GM06990 (cell line): ENCODE results near the gene ST6GAL1.

ENCODE experiments used
- DNase-seq: peaks from one replicate; pipeline ENCODE4 v3.0.0-alpha.2; 2011; ENCODE audit not compliant: insufficient read length; ENCODE audit errors: extremely low read depth
- H3K27me3 ChIP-seq: replicated peaks from 2 replicates; pipeline ENCODE4 v1.6.0; 2011; ENCODE audit warnings: low read length; ENCODE audit not compliant: control insufficient read depth, insufficient read depth
- H3K36me3 ChIP-seq: 2 replicates; pipeline ENCODE4 v1.5.1; 2011; ENCODE audit warnings: low read length; ENCODE audit not compliant: control insufficient read depth, insufficient read depth
- H3K4me3 ChIP-seq: replicated peaks from 2 replicates; pipeline ENCODE4 v1.5.1; 2011; ENCODE audit warnings: low read depth, mild to moderate bottlenecking, control low read depth, low read length
- CTCF ChIP-seq: IDR thresholded peaks from 2 replicates; pipeline ENCODE4 v1.5.1; 2011; ENCODE audit warnings: low read length, control low read depth, mild to moderate bottlenecking, inconsistent platforms; ENCODE audit not compliant: insufficient read depth, poor library complexity, severe bottlenecking

The ST6GAL1 gene

GRCh38 chr3:187012609-187013051 lies 82.3 kb downstream of the ST6GAL1 start:
- DNase-seq, result no peak
- no peak for TF ChIP-seq CTCF
- Histone ChIP-seq H3K4me3 (no peak overlapping the region), H3K27me3 (no peaks in the 10 kb centered on the region), H3K36me3 (peaks cover 1% of the 10 kb centered on the region)

- peaks cover 1% of the 10 kb centered on the region for H3K36me3 ChIP-seq
Measured at GRCh38 chr3:187013159-187013716, 82.9 kb downstream of the ST6GAL1 start.

GRCh38 chr3:187014417-187014864 lies 84.1 kb downstream of the ST6GAL1 start:
- TF ChIP-seq CTCF, result no peak
- no peak overlapping the region for H3K4me3 ChIP-seq
- DNase-seq, result no peak
- H3K36me3 ChIP-seq, result peaks cover 1% of the 10 kb centered on the region
- H3K27me3 ChIP-seq, result no peaks in the 10 kb centered on the region

More at GRCh38 chr3:187013159-187013716, 82.9 kb downstream of the ST6GAL1 start:
- TF ChIP-seq CTCF, result no peak
- no peak for DNase-seq
- H3K27me3 ChIP-seq, result no peaks in the 10 kb centered on the region
- no peak overlapping the region for H3K4me3 ChIP-seq

- peaks cover 1% of the 10 kb centered on the region for H3K36me3 ChIP-seq
- peak; percentile 76 for DNase-seq
- H3K4me3 ChIP-seq, result no peak overlapping the region
- no peak for TF ChIP-seq CTCF
- no peaks in the 10 kb centered on the region for H3K27me3 ChIP-seq
Measured at GRCh38 chr3:187015903-187016638, 85.7 kb downstream of the ST6GAL1 start.

GRCh38 chr3:187016639-187017345 lies 86.5 kb downstream of the ST6GAL1 start:
- peak; percentile 64 for DNase-seq
- Histone ChIP-seq H3K4me3 (no peak overlapping the region), H3K36me3 (peaks cover 1% of the 10 kb centered on the region), H3K27me3 (no peaks in the 10 kb centered on the region)
- TF ChIP-seq CTCF, result no peak
